Activated naive CD4-positive, alpha-beta T cell treated with anti-CD3 and anti-CD28 coated beads for 36 hours (primary cell): Measurements from ENCODE around the gene DPP6. TPM values are rescaled to one million over a fixed set of nuclear protein-coding genes. Genes with fewer than 3 reads are reported as not detected.

ENCODE experiments used
- CTCF ChIA-PET: fragments of 350-600 bp; sonication (Branson Sonifier 250); formaldehyde crosslinking; loops from one replicate; lab custom pipeline; 2021; ENCODE audit warnings: antibody characterized with exemption; lab: Charles Lee
- DNase-seq: peaks from one replicate; pipeline ENCODE4 v3.0.0-alpha.2; 2020
- H3K27ac Mint-ChIP-seq: one replicate; pipeline ENCODE4 v1.8.0; 2021; ENCODE audit warnings: mild to moderate bottlenecking, mixed read lengths
- H3K27me3 Mint-ChIP-seq: one replicate; pipeline ENCODE4 v1.8.0; 2021; ENCODE audit warnings: low read depth, mixed read lengths
- H3K36me3 Mint-ChIP-seq: one replicate; pipeline ENCODE4 v1.8.0; 2021; ENCODE audit warnings: low read depth, mixed read lengths
- H3K4me1 Mint-ChIP-seq: one replicate; pipeline ENCODE4 v1.8.0; 2021; ENCODE audit warnings: low read depth, mixed read lengths
- H3K4me3 Mint-ChIP-seq: one replicate; pipeline ENCODE4 v1.8.0; 2021; ENCODE audit warnings: mild to moderate bottlenecking, moderate library complexity, mixed read lengths
- H3K9me3 Mint-ChIP-seq: one replicate; pipeline ENCODE4 v1.8.0; 2021; ENCODE audit warnings: mixed read lengths
- intact Hi-C: fragments of 100-400 bp; cut with micrococcal nuclease; formaldehyde crosslinking; loops from one replicate; pipeline ENCODE4 v1.15.1; 2023
- total RNA-seq, 2 experiments: library from RNA; stranded (reverse); gene quantifications; one replicate each; pipeline ENCODE4 v1.2.3, GENCODE V29; 2021

Gene DPP6
- total RNA-seq, 2 experiments from 2014 or later: not detected

DNA sequence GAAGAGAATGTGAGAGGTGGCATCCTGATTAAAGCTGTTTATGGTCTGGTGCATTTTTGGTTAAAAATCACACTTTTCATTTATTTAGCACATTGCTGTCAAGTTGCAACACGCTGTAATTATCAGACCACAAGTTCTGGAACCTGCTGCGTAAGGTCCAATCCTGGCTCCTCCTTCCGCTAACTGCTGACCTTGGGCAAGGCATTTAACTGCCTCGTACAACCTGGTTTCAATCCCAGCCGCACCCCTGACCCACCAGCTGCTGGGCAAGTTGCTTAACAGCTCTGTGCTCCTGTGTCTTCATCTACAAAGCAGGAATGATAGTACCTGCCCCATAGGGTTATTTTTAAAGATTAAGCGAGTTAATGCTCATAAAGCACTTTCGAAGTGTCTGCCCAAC, 668.9 kb downstream of the DPP6 start:
- CTCF ChIA-PET: no interaction called here
- H3K27ac Mint-ChIP-seq: no peak overlapping the region
- H3K4me1 Mint-ChIP-seq: no peaks in the 10 kb centered on the region
- no peak overlapping the region for H3K4me3 Mint-ChIP-seq
- intact Hi-C loops: no loop called here
- H3K27me3 Mint-ChIP-seq: peaks cover 4% of the 10 kb centered on the region
- no peaks in the 10 kb centered on the region for H3K36me3 Mint-ChIP-seq
- DNase-seq: no peak
- H3K9me3 Mint-ChIP-seq: peaks cover 11% of the 10 kb centered on the region

DNA sequence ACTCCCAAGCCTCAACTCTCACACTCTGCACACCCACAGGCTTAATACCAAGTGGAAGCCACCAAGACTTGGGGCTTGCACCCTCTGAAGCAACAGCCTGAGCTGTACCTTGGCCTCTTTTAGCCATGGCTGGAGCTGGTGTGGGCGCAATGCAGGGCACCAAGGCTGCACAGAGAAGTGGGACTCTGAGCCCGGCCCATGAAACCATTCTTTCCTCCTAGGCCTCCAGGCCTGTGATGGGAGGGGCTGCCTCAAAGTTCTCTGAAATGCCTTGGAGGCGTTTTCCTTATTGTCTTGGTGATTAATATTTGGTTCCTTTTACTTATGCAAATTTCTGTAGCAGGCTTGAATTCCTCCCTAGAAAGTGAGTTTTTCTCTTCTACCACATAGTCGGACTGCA, 674.2 kb downstream of the DPP6 start:
- Mint-ChIP-seq H3K27ac (no peak overlapping the region), H3K9me3 (peaks cover 23% of the 10 kb centered on the region), H3K4me3 (no peak overlapping the region), H3K36me3 (no peaks in the 10 kb centered on the region), H3K4me1 (no peaks in the 10 kb centered on the region), H3K27me3 (no peaks in the 10 kb centered on the region)
- intact Hi-C loops: no loop called here
- CTCF ChIA-PET: no interaction called here
- no peak for DNase-seq

DNA sequence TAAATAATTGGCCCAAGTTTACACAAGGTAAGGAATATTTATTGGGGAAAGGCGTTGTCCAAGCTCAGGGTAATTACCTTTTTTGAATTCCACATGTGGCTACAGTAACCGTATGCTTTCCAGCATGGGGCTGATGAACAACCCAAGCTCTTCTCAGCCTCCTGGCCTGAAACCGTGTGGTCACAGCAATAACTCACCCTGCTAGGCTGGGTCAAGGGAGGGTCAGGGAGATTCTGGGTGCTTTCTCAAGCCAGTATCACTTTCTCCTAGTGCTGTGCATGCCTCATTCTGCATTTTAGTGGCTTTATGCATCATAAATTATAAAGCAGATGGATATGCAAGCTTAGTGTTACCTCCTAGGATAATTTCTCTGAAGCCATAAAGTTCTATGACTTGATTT, 676.9 kb downstream of the DPP6 start:
- CTCF ChIA-PET: no interaction called here
- Mint-ChIP-seq H3K4me3 (no peak overlapping the region), H3K36me3 (no peaks in the 10 kb centered on the region), H3K4me1 (no peaks in the 10 kb centered on the region), H3K27ac (no peak overlapping the region), H3K9me3 (peaks cover 23% of the 10 kb centered on the region), H3K27me3 (no peaks in the 10 kb centered on the region)
- intact Hi-C loops: no loop called here
- DNase-seq: no peak

DNA sequence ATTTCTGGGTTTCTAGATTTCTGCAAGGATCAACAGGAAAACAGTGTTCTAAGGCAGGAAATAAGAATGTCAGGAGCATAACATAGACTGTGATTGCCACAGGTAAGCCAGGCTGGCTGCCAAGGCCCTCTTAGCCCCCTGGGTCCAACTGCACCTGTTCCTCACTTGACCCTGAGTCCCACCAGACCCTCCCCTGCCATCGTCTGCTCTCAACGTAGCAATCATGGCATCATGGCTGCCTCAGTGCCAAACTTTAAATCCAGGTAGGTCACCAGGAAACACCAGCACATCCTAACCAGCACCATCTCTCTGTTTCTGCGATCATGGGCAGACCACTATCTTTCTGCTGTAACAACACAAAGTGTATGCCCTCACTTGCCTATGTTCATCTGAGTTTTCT, 683.6 kb downstream of the DPP6 start:
- Mint-ChIP-seq H3K36me3 (no peaks in the 10 kb centered on the region), H3K4me3 (no peak overlapping the region), H3K27ac (no peak overlapping the region), H3K9me3 (no peaks in the 10 kb centered on the region), H3K4me1 (no peaks in the 10 kb centered on the region), H3K27me3 (no peaks in the 10 kb centered on the region)
- DNase-seq: no peak
- intact Hi-C loops: no loop called here
- CTCF ChIA-PET: no interaction called here

DNA sequence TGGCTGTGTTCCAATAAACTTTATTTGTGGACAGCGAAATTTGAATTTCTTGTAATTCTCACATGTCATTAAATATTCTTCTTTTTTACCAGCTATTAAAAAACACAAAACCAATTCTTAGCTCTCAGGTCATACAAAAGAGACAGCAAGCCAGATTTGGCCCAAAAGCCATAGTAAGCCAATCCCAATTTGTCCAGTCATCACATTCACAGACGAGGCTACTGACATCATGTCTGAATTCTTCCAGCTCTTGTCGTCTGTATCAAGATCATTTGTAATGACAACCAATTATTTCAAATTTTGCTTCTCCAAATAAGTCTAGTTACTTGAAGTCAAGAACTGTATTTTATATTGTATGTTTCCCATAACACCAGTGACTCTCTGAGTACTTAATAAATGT, 684.2 kb downstream of the DPP6 start:
- DNase-seq: no peak
- intact Hi-C loops: no loop called here
- H3K4me1 Mint-ChIP-seq: no peaks in the 10 kb centered on the region
- no peak overlapping the region for H3K4me3 Mint-ChIP-seq
- H3K9me3 Mint-ChIP-seq: no peaks in the 10 kb centered on the region
- no peaks in the 10 kb centered on the region for H3K27me3 Mint-ChIP-seq
- CTCF ChIA-PET: no interaction called here
- no peaks in the 10 kb centered on the region for H3K36me3 Mint-ChIP-seq
- no peak overlapping the region for H3K27ac Mint-ChIP-seq

DNA sequence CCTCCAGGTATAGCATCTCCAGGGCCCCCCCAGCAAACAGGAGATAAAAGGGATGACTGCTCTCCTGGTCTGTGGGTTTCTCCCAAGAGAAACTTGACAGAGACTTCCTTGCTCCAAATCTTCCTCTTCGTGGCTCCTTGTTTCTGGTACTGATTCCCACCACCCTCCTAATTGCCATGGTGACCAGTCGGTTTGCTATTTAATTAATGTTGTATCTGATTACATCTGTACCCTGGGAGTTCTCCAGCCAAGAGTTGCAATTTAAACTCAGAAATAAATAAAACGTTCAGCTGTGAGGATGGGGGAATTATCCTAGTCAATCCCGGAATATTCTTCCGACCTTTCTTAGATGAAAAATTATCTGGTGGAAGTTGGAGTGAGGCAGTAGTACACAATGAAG, 686.0 kb downstream of the DPP6 start:
- Mint-ChIP-seq H3K36me3 (no peaks in the 10 kb centered on the region), H3K9me3 (no peaks in the 10 kb centered on the region), H3K4me3 (no peak overlapping the region), H3K27ac (no peak overlapping the region), H3K4me1 (no peaks in the 10 kb centered on the region), H3K27me3 (peaks cover 9% of the 10 kb centered on the region)
- intact Hi-C loops: no loop called here
- no peak for DNase-seq
- CTCF ChIA-PET: no interaction called here

DNA sequence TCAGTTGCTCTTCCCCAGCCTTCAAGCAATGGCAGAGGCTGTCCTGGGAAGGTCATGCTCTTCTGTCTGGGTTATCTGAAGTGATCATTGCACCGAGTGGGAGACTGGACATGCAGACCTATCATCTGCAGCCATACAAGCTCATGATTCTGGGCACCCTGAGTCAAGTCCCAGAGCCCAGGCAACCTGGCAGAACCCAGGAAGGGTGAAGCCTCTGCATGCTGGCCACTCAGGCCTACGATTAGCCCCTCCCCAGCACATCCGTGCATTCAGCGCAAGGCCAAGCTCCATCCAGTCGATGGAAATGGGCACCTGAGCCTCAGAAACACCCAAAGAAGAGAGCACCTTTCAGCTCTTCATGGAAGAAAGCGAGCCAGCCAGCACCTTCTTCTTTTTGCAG, 688.9 kb downstream of the DPP6 start:
- no peak for DNase-seq
- H3K4me3 Mint-ChIP-seq: no peak overlapping the region
- H3K27ac Mint-ChIP-seq: no peak overlapping the region
- intact Hi-C loops: no loop called here
- peaks cover 17% of the 10 kb centered on the region for H3K27me3 Mint-ChIP-seq
- CTCF ChIA-PET: interaction anchor here (0.5 kb wide), 1 partner anchor 32 kb away, joined by 7 read pairs; no protein-coding TSS in a partner anchor
- H3K36me3 Mint-ChIP-seq: no peaks in the 10 kb centered on the region
- H3K4me1 Mint-ChIP-seq: no peaks in the 10 kb centered on the region
- H3K9me3 Mint-ChIP-seq: no peaks in the 10 kb centered on the region

DNA sequence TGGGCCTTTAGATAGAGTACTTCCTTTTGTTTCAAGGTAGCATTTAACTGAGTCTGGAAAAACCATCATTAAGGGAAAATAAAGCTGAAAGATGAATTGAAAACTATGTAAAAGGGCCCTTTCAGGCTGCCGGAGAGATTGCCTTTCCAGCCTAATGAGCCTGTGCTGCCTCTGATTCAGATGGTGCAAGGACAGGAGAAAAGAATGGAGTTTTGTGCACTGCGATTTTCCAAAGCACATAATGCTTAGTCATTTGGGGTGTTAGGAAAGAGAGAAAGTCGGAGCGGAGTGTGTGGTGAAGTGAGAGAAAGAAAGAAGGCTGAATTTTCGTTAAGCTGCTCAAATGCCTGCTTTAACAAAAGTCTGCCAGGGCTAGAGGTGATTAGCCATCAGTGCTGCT, 691.0 kb downstream of the DPP6 start:
- H3K36me3 Mint-ChIP-seq: no peaks in the 10 kb centered on the region
- no peak for DNase-seq
- CTCF ChIA-PET: interaction anchor here (1.2 kb wide), 1 partner anchor 8 kb away, joined by 3 read pairs; no protein-coding TSS in a partner anchor
- H3K9me3 Mint-ChIP-seq: no peaks in the 10 kb centered on the region
- peaks cover 17% of the 10 kb centered on the region for H3K27me3 Mint-ChIP-seq
- H3K4me3 Mint-ChIP-seq: no peak overlapping the region
- H3K27ac Mint-ChIP-seq: no peak overlapping the region
- intact Hi-C loops: no loop called here
- no peaks in the 10 kb centered on the region for H3K4me1 Mint-ChIP-seq

DNA sequence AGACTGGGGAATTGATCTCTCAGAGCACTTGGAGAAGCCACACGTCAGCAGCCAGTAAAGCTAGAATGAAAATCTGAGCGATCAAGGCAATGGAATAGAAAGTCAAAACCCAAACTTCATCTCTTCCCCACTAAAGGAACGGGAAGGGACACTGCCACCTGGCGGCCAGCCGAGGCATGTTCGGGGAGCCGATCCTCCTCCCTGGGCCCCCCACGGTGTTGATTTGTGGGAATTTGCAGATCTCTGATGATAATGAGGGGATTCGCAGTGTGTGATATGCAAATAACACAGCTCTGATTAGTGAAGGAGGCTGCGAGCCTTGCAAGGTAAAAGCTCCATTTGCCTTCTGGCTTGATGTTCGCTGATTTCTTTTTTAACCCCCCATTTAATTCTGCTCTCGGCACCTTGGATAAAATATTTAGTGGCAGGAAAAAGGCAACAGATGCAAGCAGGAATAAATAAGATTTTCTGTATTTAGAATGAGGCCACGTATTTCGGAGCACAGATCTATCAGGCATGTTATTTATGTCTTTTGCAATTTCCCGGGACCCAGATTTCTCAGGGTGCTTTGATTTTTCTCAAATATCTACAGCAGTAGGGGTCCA, 692.2 kb downstream of the DPP6 start:
- no peaks in the 10 kb centered on the region for H3K9me3 Mint-ChIP-seq
- no peak overlapping the region for H3K4me3 Mint-ChIP-seq
- intact Hi-C loops: no loop called here
- no peaks in the 10 kb centered on the region for H3K36me3 Mint-ChIP-seq
- no peaks in the 10 kb centered on the region for H3K4me1 Mint-ChIP-seq
- no peak overlapping the region for H3K27ac Mint-ChIP-seq
- DNase-seq: peak; percentile 47
- CTCF ChIA-PET: interaction anchor here (0.9 to 1.2 kb wide), 2 partner anchors 10 to 35 kb away, joined by 3 read pairs; no protein-coding TSS in a partner anchor
- H3K27me3 Mint-ChIP-seq: peaks cover 17% of the 10 kb centered on the region

DNA sequence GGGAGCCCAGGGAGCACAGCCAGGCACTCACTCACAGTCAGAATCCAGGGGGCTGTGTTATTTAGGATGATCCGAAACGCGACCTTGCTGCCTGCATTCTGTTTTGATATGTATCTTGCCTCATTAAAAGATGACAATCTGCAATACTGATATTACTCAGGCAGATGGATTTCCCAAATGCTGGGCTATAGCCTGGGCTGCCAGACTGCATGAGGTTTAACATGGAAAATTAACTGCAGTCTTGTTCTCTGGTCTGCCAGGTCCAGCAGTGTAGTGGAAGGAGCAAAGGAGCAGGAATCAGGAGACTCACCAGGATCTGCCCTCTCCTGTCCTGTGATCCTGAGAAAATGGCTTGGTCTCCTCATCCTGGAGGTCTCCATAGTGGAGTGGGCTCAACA, 692.7 kb downstream of the DPP6 start:
- H3K4me1 Mint-ChIP-seq: no peaks in the 10 kb centered on the region
- no peaks in the 10 kb centered on the region for H3K9me3 Mint-ChIP-seq
- DNase-seq: no peak
- H3K27me3 Mint-ChIP-seq: peaks cover 17% of the 10 kb centered on the region
- H3K27ac Mint-ChIP-seq: no peak overlapping the region
- H3K36me3 Mint-ChIP-seq: no peaks in the 10 kb centered on the region
- CTCF ChIA-PET: interaction anchor here (0.9 kb wide), 1 partner anchor 35 kb away, joined by 3 read pairs; no protein-coding TSS in a partner anchor
- H3K4me3 Mint-ChIP-seq: no peak overlapping the region
- intact Hi-C loops: no loop called here

DNA sequence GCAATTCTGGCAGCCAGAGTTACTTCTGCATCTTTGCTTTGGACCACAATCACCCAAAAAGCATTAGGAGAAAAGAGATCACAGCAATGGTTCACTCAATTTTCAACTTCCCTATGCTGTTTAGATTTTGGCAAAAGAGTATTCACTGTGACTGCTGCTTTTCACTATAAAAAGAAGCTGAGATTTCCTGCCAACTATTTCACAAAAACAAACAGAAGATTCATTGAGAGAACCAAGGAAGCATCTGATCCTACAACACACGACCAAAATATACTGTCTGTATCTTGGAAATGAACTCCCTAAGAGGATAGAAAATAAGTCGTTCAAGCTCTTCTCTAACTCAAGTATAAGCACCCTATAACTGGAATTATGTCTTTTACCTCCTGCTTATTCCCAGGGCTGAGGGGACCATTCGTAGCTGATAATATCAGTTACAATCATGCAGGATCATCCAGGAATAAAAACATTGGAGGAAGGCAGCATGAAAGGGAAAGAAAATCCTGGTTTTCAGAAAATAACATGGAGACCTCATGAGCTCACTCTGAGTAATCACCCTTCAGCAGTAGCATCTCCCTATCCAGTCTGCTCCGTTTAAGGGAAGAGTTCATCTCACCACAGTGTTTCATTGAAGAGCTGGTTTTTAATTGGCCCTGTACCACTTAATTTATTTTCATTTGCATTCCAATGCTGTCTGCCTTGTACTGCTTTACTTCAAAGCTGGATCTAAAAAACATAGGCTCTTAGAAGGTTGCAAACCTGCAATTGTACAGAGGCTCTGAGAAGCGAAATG, 694.6 kb downstream of the DPP6 start:
- no peaks in the 10 kb centered on the region for H3K9me3 Mint-ChIP-seq
- H3K4me1 Mint-ChIP-seq: no peaks in the 10 kb centered on the region
- H3K36me3 Mint-ChIP-seq: no peaks in the 10 kb centered on the region
- DNase-seq: no peak
- intact Hi-C loops: no loop called here
- peaks cover 14% of the 10 kb centered on the region for H3K27me3 Mint-ChIP-seq
- H3K27ac Mint-ChIP-seq: no peak overlapping the region
- CTCF ChIA-PET: no interaction called here
- H3K4me3 Mint-ChIP-seq: no peak overlapping the region

DNA sequence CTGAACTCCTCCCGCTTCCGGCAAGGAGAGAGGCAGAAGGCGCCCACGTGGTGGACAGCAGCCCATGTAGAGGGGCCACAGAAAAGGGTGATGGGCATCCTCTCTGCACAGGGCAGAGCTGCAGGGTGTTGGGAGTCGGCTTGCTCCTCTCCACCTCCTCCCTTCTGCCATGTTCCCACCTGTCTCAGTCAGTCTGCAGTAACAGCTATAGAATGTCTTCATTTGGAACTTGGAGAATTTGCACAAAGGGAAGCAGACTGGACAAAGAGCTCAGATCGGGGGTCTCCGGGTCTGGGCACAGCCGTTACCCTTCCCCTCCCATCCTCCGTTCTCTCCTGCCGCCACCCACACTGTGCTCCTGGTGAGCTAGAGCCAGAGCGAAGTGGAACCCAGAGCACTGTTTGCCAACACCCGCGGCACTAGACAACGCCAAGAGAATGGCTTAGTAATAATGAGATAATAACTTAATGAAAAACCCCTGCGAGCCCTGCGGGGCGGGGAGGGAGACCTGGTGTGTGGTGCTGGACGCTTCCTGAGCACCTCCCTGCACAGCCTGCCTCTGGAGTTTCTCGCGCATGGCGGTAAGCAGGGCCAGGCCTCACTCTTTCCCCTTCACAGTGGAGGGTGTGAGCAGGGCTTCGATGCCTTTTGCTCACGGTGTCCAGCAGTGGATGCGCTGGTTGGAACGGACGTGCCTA, 696.0 kb downstream of the DPP6 start:
- intact Hi-C loops: no loop called here
- Mint-ChIP-seq H3K36me3 (no peaks in the 10 kb centered on the region), H3K27ac (no peak overlapping the region), H3K4me1 (no peaks in the 10 kb centered on the region), H3K27me3 (peaks cover 8% of the 10 kb centered on the region), H3K9me3 (no peaks in the 10 kb centered on the region), H3K4me3 (no peak overlapping the region)
- CTCF ChIA-PET: no interaction called here
- DNase-seq: no peak
